IgD-negative memory B cell (primary cell): ENCODE results near the gene RBM34. TPM values are rescaled to one million over a fixed set of nuclear protein-coding genes. Genes with fewer than 3 reads are reported as not detected.
"Not testable (repeated sequence)": the region's sequence is repeated elsewhere in the genome, so short reads cannot be mapped to it uniquely, and the experiment has no call there.

Source experiments
- H3K27ac Mint-ChIP-seq, 3 donors: one replicate each; pipeline ENCODE4 v1.8.0; 2020 to 2022; ENCODE audit warnings: mild to moderate bottlenecking in 3 of 3, mixed read lengths in 3 of 3, moderate library complexity in 1 of 3
- H3K27me3 Mint-ChIP-seq: one replicate; pipeline ENCODE4 v1.8.0; 2021; ENCODE audit warnings: mixed read lengths
- H3K36me3 Mint-ChIP-seq: one replicate; pipeline ENCODE4 v1.8.0; 2020; ENCODE audit warnings: mild to moderate bottlenecking, mixed read lengths
- H3K4me1 Mint-ChIP-seq, 3 donors: one replicate each; pipeline ENCODE4 v1.8.0; 2020 to 2022; ENCODE audit warnings: mixed read lengths in 3 of 3, mild to moderate bottlenecking in 1 of 3
- H3K4me3 Mint-ChIP-seq, 4 donors: one replicate each; pipeline ENCODE4 v1.8.0; 2020 to 2022; ENCODE audit warnings: mild to moderate bottlenecking in 4 of 4, mixed read lengths in 4 of 4, moderate library complexity in 3 of 4
- H3K9me3 Mint-ChIP-seq, 3 donors: one replicate each; pipeline ENCODE4 v1.8.0; 2020 to 2021; ENCODE audit warnings: mixed read lengths in 3 of 3, mild to moderate bottlenecking in 1 of 3
- polyA plus RNA-seq: library from polyadenylated mRNA; unstranded; fragments of 300-500 nt; fragmentation: Illumina TruSeq; gene quantifications from one replicate; pipeline ENCODE4 v1.2.3, GENCODE V29; 2021

Gene RBM34
- polyA plus RNA-seq, 1 donor from 2014 or later: 86.7 TPM

GRCh38 chr1:235160383-235160956, 580 bp downstream of the RBM34 start:
- peaks cover 2% of the 10 kb centered on the region for H3K36me3 Mint-ChIP-seq
- peak overlapping the region; percentile 98 to 99 (median 99) for H3K27ac Mint-ChIP-seq
- H3K27me3 Mint-ChIP-seq: no peaks in the 10 kb centered on the region
- H3K9me3 Mint-ChIP-seq: no peaks in the 10 kb centered on the region
- H3K4me3 Mint-ChIP-seq: peak overlapping the region; percentile 97 to 99 (median 98)
- peaks cover 10 to 20% (median 14%) of the 10 kb centered on the region in 3 donors for H3K4me1 Mint-ChIP-seq

- H3K9me3 Mint-ChIP-seq, H3K36me3 Mint-ChIP-seq, H3K27me3 Mint-ChIP-seq: not testable (repeated sequence)
- Mint-ChIP-seq H3K4me1 (peaks cover 12 to 20% (median 15%) of the 10 kb centered on the region in 3 donors), H3K27ac (peak overlapping the region in 1 of 3 donors; percentile 99), H3K4me3 (peak overlapping the region; percentile 97 to 99 (median 98))
Observed at GRCh38 chr1:235159930-235160329, 1.1 kb downstream of the RBM34 start.

DNA sequence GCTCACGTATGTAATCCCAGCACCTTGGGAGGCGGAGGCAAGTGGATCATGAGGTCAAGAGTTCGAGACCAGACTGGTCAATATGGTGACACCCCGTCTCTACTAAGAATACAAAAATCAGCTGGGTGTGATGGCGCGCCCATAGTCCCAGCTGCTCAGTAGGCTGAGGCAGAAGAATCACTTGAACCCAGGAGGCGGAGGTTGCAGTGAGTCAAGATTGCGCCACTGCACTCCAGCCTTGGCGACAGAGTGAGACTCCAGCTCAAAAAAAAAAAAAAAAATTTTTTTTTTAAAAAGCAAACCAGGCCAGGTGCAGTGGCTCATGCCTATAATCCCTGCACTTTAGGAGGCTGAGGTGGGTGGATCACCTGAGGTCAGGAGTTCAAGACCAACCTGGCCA, 1.8 kb downstream of the RBM34 start:
- H3K27me3 Mint-ChIP-seq, H3K36me3 Mint-ChIP-seq, H3K9me3 Mint-ChIP-seq, H3K27ac Mint-ChIP-seq: not testable (repeated sequence)
- Mint-ChIP-seq H3K4me3 (peak overlapping the region in 2 of 4 donors; percentile 98 to 99), H3K4me1 (peaks cover 15 to 20% (median 18%) of the 10 kb centered on the region in 3 donors)

DNA sequence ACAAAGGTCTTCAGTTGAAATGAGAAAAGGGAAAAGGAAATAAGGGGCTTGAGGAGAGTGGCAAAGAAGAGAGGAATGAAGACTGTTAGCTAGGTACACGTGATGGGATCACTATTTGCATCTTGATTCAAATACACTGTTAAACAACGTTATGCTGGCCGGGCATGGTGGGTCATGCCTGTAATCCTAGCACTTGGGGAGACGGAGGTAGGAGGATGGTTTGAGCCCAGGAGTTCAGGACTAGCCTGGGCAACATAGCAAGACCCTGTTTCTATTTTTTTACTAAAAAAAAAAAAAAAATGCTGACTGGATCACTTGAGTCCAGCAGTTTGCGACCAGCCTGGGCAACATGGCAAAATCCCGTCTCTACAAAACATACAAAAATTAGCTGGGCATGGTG, 2.4 kb downstream of the RBM34 start:
- H3K36me3 Mint-ChIP-seq: peaks cover 1% of the 10 kb centered on the region
- H3K9me3 Mint-ChIP-seq: no peaks in the 10 kb centered on the region
- peaks cover 15 to 21% (median 18%) of the 10 kb centered on the region in 3 donors for H3K4me1 Mint-ChIP-seq
- peak overlapping the region in 1 of 4 donors; percentile 52 for H3K4me3 Mint-ChIP-seq
- no peak overlapping the region for H3K27ac Mint-ChIP-seq
- H3K27me3 Mint-ChIP-seq: no peaks in the 10 kb centered on the region

DNA sequence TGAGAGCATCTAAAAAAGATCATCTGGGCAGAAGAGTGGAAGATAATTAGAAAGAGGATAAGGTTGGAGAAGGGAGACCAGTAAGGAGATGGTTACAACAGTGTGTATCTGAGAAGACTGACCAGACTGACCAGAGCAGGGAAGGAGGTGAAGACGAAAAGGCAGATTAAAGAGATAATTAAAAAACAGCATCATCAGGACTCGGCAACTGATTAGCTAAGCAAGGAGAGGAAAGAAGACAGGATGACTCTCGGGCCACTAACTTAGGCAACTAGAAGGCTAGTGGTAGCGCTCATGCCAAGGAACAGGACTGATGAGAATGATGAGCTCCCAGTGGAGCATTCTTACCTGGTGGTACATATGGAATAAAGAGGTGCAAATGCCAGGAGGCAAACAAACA, 3.9 kb downstream of the RBM34 start:
- Mint-ChIP-seq H3K9me3 (no peaks in the 10 kb centered on the region), H3K27me3 (no peaks in the 10 kb centered on the region), H3K4me3 (no peak overlapping the region), H3K27ac (no peak overlapping the region), H3K4me1 (peaks cover 15 to 18% (median 18%) of the 10 kb centered on the region in 3 donors), H3K36me3 (peaks cover 2% of the 10 kb centered on the region)

- Mint-ChIP-seq H3K27me3 (no peaks in the 10 kb centered on the region), H3K9me3 (no peaks in the 10 kb centered on the region), H3K36me3 (peaks cover 2% of the 10 kb centered on the region), H3K4me3 (no peak overlapping the region), H3K4me1 (peaks cover 15 to 17% (median 15%) of the 10 kb centered on the region in 3 donors), H3K27ac (no peak overlapping the region)
Observed at GRCh38 chr1:235156740-235157139, 4.3 kb downstream of the RBM34 start.

DNA sequence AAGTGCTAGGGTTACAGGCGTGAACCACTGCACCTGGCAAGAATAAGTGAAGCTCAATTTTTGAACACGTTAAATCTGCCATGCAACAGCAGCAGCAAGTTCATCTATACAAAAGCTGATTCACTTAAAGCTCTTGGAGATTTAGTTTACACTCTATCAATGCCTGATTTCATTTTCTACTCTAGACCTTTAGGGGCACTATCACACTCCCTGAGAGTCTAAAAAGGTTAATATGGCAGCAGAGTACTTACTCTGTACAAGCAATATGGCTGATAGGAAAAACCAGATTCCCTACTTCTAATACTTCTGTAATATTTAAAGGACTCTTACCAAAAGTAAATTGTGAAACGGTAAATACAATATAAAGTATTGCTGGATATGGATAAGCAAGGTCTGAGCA, 4.8 kb downstream of the RBM34 start:
- no peaks in the 10 kb centered on the region for H3K27me3 Mint-ChIP-seq
- H3K4me1 Mint-ChIP-seq: peaks cover 14 to 15% (median 15%) of the 10 kb centered on the region in 3 donors
- H3K4me3 Mint-ChIP-seq: no peak overlapping the region
- no peak overlapping the region for H3K27ac Mint-ChIP-seq
- no peaks in the 10 kb centered on the region for H3K9me3 Mint-ChIP-seq
- H3K36me3 Mint-ChIP-seq: peaks cover 2% of the 10 kb centered on the region

DNA sequence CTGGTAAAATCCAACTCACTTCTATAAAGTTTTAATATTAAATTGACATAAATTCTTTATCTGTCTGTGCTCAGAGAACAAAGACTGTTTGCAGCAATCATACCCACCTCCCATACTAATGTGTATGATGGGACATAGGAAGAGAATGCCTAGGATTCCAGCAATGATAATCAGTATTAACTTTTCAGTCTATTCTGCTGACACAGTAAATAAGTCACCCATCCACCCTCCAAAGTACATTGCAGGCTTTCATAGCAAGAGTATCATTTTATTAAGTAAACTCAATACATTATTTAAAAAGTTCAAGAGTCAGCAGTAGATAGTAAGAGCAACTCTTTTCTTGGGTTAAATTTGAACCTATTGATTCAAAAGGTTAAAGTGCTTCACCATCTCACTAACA, 8.8 kb downstream of the RBM34 start:
- no peak overlapping the region for H3K27ac Mint-ChIP-seq

GRCh38 chr1:235151033-235151432, 10.0 kb downstream of the RBM34 start:
- Mint-ChIP-seq H3K27ac (peak overlapping the region in 1 of 3 donors; percentile 26), H3K4me1 (peaks cover 3 to 12% (median 4%) of the 10 kb centered on the region in 3 donors), H3K36me3 (peaks cover 6% of the 10 kb centered on the region), H3K4me3 (no peak overlapping the region), H3K9me3 (no peaks in the 10 kb centered on the region), H3K27me3 (no peaks in the 10 kb centered on the region)

More for the DNA sequence above, 8.8 kb downstream of the RBM34 start:
- Mint-ChIP-seq H3K4me3 (no peak overlapping the region), H3K36me3 (peaks cover 6% of the 10 kb centered on the region), H3K9me3 (no peaks in the 10 kb centered on the region), H3K27me3 (no peaks in the 10 kb centered on the region), H3K4me1 (peaks cover 3 to 12% (median 4%) of the 10 kb centered on the region in 3 donors)

DNA sequence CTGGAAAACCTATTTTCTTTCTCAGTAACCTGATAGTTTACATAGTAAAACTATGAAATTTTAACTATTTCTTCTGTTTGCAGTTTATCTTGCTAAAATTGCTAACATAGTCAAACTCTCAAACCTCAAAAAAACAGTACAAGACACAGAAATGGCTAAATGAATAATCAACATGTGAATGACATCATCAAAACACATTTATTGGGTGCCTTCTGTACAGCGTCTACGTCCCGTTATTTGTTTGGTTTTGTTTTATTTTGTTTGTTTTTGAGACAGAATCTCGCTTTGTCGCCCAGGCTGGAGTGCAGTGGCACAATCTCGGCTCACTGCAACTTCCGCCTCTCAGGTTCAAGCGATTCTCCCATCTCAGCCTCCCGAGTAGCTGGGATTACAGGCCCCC, 11.2 kb downstream of the RBM34 start:
- peaks cover 2 to 12% (median 3%) of the 10 kb centered on the region in 3 donors for H3K4me1 Mint-ChIP-seq
- H3K27ac Mint-ChIP-seq: no peak overlapping the region
- H3K36me3 Mint-ChIP-seq: peaks cover 6% of the 10 kb centered on the region
- H3K9me3 Mint-ChIP-seq: no peaks in the 10 kb centered on the region
- H3K4me3 Mint-ChIP-seq: no peak overlapping the region
- H3K27me3 Mint-ChIP-seq: no peaks in the 10 kb centered on the region

- peaks cover 0 to 8% (median 3%) of the 10 kb centered on the region in 3 donors for H3K4me1 Mint-ChIP-seq
- peaks cover 3% of the 10 kb centered on the region for H3K36me3 Mint-ChIP-seq
- H3K27me3 Mint-ChIP-seq: no peaks in the 10 kb centered on the region
- H3K4me3 Mint-ChIP-seq: no peak overlapping the region
- H3K27ac Mint-ChIP-seq: no peak overlapping the region
- no peaks in the 10 kb centered on the region for H3K9me3 Mint-ChIP-seq
Observed at GRCh38 chr1:235147269-235147668, 13.8 kb downstream of the RBM34 start.

- Mint-ChIP-seq H3K9me3 (no peaks in the 10 kb centered on the region), H3K36me3 (peaks cover 6% of the 10 kb centered on the region), H3K27ac (no peak overlapping the region), H3K4me3 (no peak overlapping the region), H3K4me1 (peaks cover 0 to 6% (median 0%) of the 10 kb centered on the region in 3 donors), H3K27me3 (no peaks in the 10 kb centered on the region)
Observed at GRCh38 chr1:235145639-235146038, 15.4 kb downstream of the RBM34 start.

DNA sequence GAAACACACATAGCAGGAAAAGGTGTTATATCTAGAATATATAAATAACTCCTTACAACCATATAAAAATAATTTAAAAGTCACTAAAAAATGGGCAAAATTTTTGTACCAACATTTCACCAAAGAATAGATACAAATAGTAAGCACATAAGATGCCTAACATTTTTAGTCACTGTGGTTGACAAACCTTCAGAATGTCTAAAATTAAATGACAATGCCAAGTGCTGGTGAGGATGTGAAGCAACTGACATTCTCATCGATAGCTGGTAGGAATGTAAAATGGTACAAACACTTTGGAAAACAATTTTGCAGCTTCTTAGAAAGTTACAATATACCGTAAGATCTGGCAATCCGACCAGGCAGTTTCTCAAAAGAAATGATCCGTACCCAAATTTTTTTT, 18.1 kb downstream of the RBM34 start:
- H3K27me3 Mint-ChIP-seq: no peaks in the 10 kb centered on the region
- no peaks in the 10 kb centered on the region for H3K9me3 Mint-ChIP-seq
- no peak overlapping the region for H3K27ac Mint-ChIP-seq
- peaks cover 4% of the 10 kb centered on the region for H3K36me3 Mint-ChIP-seq
- no peak overlapping the region for H3K4me3 Mint-ChIP-seq
- peaks cover 0 to 3% (median 2%) of the 10 kb centered on the region in 3 donors for H3K4me1 Mint-ChIP-seq

- Mint-ChIP-seq H3K27ac (no peak overlapping the region), H3K4me3 (no peak overlapping the region), H3K4me1 (peaks cover 0 to 3% (median 1%) of the 10 kb centered on the region in 3 donors), H3K9me3 (no peaks in the 10 kb centered on the region), H3K36me3 (peaks cover 13% of the 10 kb centered on the region), H3K27me3 (no peaks in the 10 kb centered on the region)
Observed at GRCh38 chr1:235139315-235139714, 21.7 kb downstream of the RBM34 start.

GRCh38 chr1:235138821-235139220, 22.2 kb downstream of the RBM34 start:
- Mint-ChIP-seq H3K4me1 (peaks cover 0 to 3% (median 1%) of the 10 kb centered on the region in 3 donors), H3K36me3 (peaks cover 16% of the 10 kb centered on the region), H3K27ac (no peak overlapping the region), H3K27me3 (no peaks in the 10 kb centered on the region), H3K9me3 (no peaks in the 10 kb centered on the region), H3K4me3 (no peak overlapping the region)

DNA sequence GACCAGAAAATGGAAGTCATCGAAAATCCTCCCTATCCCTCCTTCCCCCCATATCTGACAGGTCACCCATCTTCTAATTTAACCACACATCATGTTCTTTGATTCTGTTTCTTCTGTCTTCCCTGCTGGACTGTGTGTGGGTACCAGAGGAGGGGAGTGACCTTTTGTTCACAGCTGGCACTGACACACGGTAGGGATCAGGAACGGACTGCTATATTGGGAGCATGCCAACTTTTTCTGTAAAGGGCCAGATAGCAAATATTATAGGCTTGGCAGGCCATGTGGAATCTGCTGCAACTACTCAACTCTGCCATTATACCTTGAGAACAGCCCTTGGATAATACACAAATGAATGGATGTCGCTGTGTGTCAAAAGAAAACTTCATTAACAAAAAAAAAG, 24.9 kb downstream of the RBM34 start:
- peaks cover 12% of the 10 kb centered on the region for H3K36me3 Mint-ChIP-seq
- no peak overlapping the region for H3K4me3 Mint-ChIP-seq
- peaks cover 0 to 3% (median 0%) of the 10 kb centered on the region in 3 donors for H3K4me1 Mint-ChIP-seq
- H3K27me3 Mint-ChIP-seq: no peaks in the 10 kb centered on the region
- H3K9me3 Mint-ChIP-seq: no peaks in the 10 kb centered on the region
- peak overlapping the region in 1 of 3 donors; percentile 53 for H3K27ac Mint-ChIP-seq
